ENCODE measurements around the gene DGKQ.
A peak's percentile ranks its signal among the peaks of the same experiment; 100 is the strongest.

Gene DGKQ

DNA sequence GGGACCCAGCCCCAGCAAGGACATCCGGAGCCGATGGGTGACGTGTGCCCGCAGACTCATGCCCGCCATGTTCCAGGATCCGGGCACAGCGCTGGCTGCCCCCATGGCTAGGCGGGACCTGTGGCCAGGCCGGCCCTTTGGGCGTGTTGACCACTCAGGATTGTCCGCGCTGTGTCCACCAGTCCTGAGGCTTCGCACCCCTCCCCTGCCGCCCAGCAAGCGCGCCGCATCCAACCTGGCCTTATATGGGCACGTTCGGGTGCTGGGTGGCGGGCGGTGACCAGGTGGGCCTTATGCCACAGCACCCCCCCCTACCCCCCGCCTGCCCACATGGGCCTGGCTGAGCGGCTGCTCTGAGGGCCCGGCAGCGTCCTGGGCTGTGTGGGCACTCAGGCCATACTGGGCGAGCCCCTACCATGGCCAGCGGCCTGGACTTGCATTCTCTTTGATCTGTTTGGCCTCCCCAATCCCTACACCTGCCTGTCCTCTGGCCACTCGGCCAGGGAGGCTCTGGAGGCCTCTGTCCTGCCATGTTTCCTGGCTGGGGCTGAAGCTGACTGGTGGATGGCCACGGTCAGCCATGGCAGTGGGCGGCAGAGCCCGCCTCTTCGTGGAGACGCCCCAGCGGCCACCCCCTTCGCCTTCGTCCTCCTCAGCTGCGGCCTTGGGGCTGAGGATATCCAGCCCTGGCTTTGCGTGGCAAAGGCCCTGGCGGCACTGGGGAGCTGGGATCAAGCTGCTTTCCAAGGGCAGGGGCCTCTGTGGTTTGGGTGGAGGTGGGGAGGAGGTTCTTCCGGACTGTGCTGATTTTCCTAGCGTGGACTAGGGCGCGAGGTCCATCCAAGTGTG is 40.1 kb upstream of the DGKQ start:
- H3K4me3 ChIP-seq (replicated peaks; ENCODE audit: insufficient read depth, low read length): no peak overlapping the region
- no peak for DNase-seq (ENCODE audit: low read depth in 1 of 2, low spot score in 1 of 2)
- H3K27ac ChIP-seq (replicated peaks): no peak overlapping the region
- peaks cover 4% of the 10 kb centered on the region for H3K27me3 ChIP-seq (ENCODE audit: insufficient read depth, poor library complexity, severe bottlenecking)
- TF ChIP-seq POLR2AphosphoS5 (IDR thresholded peaks at IDR 0.05; ENCODE audit: low read depth): no peak
- TF ChIP-seq GABPA (IDR thresholded peaks at IDR 0.05; ENCODE audit: low read depth): no peak
- TF ChIP-seq, protein P1, sequence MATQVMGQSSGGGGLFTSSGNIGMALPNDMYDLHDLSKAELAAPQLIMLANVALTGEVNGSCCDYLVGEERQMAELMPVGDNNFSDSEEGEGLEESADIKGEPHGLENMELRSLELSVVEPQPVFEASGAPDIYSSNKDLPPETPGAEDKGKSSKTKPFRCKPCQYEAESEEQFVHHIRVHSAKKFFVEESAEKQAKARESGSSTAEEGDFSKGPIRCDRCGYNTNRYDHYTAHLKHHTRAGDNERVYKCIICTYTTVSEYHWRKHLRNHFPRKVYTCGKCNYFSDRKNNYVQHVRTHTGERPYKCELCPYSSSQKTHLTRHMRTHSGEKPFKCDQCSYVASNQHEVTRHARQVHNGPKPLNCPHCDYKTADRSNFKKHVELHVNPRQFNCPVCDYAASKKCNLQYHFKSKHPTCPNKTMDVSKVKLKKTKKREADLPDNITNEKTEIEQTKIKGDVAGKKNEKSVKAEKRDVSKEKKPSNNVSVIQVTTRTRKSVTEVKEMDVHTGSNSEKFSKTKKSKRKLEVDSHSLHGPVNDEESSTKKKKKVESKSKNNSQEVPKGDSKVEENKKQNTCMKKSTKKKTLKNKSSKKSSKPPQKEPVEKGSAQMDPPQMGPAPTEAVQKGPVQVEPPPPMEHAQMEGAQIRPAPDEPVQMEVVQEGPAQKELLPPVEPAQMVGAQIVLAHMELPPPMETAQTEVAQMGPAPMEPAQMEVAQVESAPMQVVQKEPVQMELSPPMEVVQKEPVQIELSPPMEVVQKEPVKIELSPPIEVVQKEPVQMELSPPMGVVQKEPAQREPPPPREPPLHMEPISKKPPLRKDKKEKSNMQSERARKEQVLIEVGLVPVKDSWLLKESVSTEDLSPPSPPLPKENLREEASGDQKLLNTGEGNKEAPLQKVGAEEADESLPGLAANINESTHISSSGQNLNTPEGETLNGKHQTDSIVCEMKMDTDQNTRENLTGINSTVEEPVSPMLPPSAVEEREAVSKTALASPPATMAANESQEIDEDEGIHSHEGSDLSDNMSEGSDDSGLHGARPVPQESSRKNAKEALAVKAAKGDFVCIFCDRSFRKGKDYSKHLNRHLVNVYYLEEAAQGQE (IDR thresholded peaks at IDR 0.05; ENCODE audit: insufficient replicate concordance, low read depth): no peak
- no peak for TF ChIP-seq CTCF (IDR thresholded peaks at IDR 0.05; ENCODE audit: insufficient read depth, low read length)
- TF ChIP-seq SPI1 (IDR thresholded peaks at IDR 0.05; ENCODE audit: borderline replicate concordance, low read depth): no peak

DNA sequence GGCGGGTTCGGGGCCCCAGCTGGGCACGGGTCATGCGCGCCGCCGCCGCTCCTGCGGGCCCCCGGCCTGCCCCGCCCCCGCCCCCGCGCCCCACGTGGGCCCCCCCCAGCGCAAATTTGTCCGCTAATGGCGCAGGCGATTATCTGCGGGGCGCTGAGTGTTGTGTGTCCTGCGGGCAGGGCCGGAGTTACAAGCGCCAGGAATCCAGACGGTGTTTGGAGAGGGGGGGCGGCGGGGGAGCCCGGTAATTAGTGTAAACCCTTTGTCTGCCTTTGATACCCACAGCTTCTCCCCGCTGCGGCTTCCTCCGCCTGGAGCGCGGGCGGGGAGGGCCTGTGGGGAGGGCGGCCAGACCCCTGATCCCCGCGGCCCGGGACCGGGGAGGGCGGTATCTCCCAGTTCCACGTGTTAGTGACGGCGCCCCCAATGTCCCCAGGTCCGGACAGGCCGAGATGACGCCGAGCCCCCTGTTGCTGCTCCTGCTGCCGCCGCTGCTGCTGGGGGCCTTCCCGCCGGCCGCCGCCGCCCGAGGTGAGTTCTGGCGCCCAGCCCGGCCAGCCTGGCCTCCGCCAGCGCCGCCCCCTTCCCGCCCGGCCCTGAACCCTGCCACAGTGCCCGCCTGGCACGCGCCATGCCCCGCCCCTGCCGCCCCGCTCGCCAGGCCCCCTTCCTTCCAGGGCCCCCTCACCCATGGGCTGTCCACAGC is 38.8 kb upstream of the DGKQ start:
- DNase-seq (ENCODE audit: low read depth in 1 of 2, low spot score in 1 of 2): peak; percentile 25 to 26
- TF ChIP-seq SPI1 (IDR thresholded peaks at IDR 0.05; ENCODE audit: borderline replicate concordance, low read depth) (no peak), POLR2AphosphoS5 (IDR thresholded peaks at IDR 0.05; ENCODE audit: low read depth) (no peak), CTCF (IDR thresholded peaks at IDR 0.05; ENCODE audit: insufficient read depth, low read length) (no peak), GABPA (IDR thresholded peaks at IDR 0.05; ENCODE audit: low read depth) (no peak)
- TF ChIP-seq, protein P1 (IDR thresholded peaks at IDR 0.05; ENCODE audit: insufficient replicate concordance, low read depth): no peak
- peaks cover 10% of the 10 kb centered on the region for H3K27me3 ChIP-seq (ENCODE audit: insufficient read depth, poor library complexity, severe bottlenecking)
- H3K27ac ChIP-seq (replicated peaks): no peak overlapping the region
- H3K4me3 ChIP-seq (replicated peaks; ENCODE audit: insufficient read depth, low read length): peak overlapping the region; percentile 34

DNA sequence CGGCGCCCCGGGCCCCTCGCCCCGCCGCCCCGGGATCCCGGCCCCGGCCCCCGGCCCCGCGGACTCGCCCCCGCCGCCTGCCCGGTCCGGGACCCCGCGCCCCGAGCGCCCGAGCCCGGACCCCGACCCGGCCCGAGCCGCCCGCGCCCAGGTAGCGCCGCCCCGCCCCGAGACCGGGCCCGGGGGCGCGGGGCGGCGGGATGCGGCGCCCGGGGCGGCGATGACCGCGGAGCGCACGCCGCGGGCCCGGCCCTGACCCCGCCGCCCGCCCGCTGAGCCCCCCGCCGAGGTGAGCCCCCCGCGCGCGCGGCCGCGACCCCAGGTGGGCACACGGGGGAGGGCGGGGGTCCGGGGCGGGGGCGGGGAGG is 38.3 kb upstream of the DGKQ start:
- TF ChIP-seq CTCF (IDR thresholded peaks at IDR 0.05; ENCODE audit: insufficient read depth, low read length) (no peak), GABPA (IDR thresholded peaks at IDR 0.05; ENCODE audit: low read depth) (no peak), SPI1 (IDR thresholded peaks at IDR 0.05; ENCODE audit: borderline replicate concordance, low read depth) (no peak), POLR2AphosphoS5 (IDR thresholded peaks at IDR 0.05; ENCODE audit: low read depth) (no peak)
- TF ChIP-seq, protein P1 (IDR thresholded peaks at IDR 0.05; ENCODE audit: insufficient replicate concordance, low read depth): no peak
- peak overlapping the region; percentile 12; the same call in 1 of the 2 replicates for H3K4me3 ChIP-seq (replicated peaks; ENCODE audit: insufficient read depth, low read length)

More for the DNA sequence above, 38.3 kb upstream of the DGKQ start:
- no peak for DNase-seq (ENCODE audit: low read depth in 1 of 2, low spot score in 1 of 2)
- Histone ChIP-seq H3K27me3 (ENCODE audit: insufficient read depth, poor library complexity, severe bottlenecking) (peaks cover 14% of the 10 kb centered on the region), H3K27ac (replicated peaks) (no peak overlapping the region)

Data from HL-60 (cell line).